IMR-90 (cell line): Measurements from ENCODE around the gene ERCC5. TPM values are rescaled to one million over a fixed set of nuclear protein-coding genes. Genes with fewer than 3 reads are reported as not detected.

ENCODE experiments used
- ATAC-seq: fragments of 200-7000 bp; cut with Tn5 transposase; 2 replicates; pipeline ENCODE4 v1.9.1; 2020; ENCODE audit warnings: low read depth, mild to moderate bottlenecking, moderate library complexity
- BruUV-seq: library from RNA; stranded (reverse); fragments of 400-500 nt; replicated peaks from 2 replicates; lab custom pipeline; 2021; lab: Mats Ljungman, UMichigan
- CTCF ChIA-PET: fragments of 300-600 bp; formaldehyde crosslinking; extraction: SDS; loops from one replicate; lab custom pipeline; 2021; ENCODE audit warnings: antibody characterized with exemption; lab: Yijun Ruan, JAX
- POLR2A ChIA-PET: fragments of 300-600 bp; sonication (Branson Sonifier 250); formaldehyde crosslinking; loops from one replicate; lab custom pipeline; 2022; ENCODE audit warnings: antibody characterized with exemption; ENCODE audit not compliant: unreplicated experiment; lab: Charles Lee
- DNase-seq: peaks from one replicate; pipeline ENCODE4 v3.0.0; 2013
- H2AFZ ChIP-seq: replicated peaks from 2 replicates; pipeline ENCODE3; 2013; ENCODE audit warnings: low read length, mild to moderate bottlenecking; ENCODE audit not compliant: poor library complexity
- H2AK5ac ChIP-seq: 2 replicates; pipeline ENCODE4 v1.6.1; 2013; ENCODE audit warnings: low read depth, low read length, inconsistent platforms
- H2AK9ac ChIP-seq: replicated peaks from 2 replicates; pipeline ENCODE3; 2013; ENCODE audit warnings: mild to moderate bottlenecking, low read depth, low read length, moderate library complexity; ENCODE audit not compliant: poor library complexity
- H2BK120ac ChIP-seq: 2 replicates; pipeline ENCODE4 v1.6.1; 2013; ENCODE audit warnings: low read depth, low read length, inconsistent platforms
- H2BK15ac ChIP-seq: 3 replicates; pipeline ENCODE4 v1.6.1; 2013; ENCODE audit warnings: low read depth, low read length, inconsistent platforms
- H2BK20ac ChIP-seq: 2 replicates; pipeline ENCODE4 v1.6.1; 2013; ENCODE audit warnings: low read depth, mild to moderate bottlenecking, inconsistent platforms, low read length, moderate library complexity
- H2BK5ac ChIP-seq: 2 replicates; pipeline ENCODE4 v1.6.1; 2013; ENCODE audit warnings: mild to moderate bottlenecking, low read depth, low read length, inconsistent platforms; ENCODE audit not compliant: poor library complexity, severe bottlenecking
- H3K14ac ChIP-seq: replicated peaks from 2 replicates; pipeline ENCODE4 v1.6.1; 2013; ENCODE audit warnings: low read depth, low read length, inconsistent platforms
- H3K18ac ChIP-seq: 2 replicates; pipeline ENCODE4 v1.6.1; 2013; ENCODE audit warnings: low read depth, low read length, control low read depth
- H3K23ac ChIP-seq: 2 replicates; pipeline ENCODE4 v1.6.1; 2013; ENCODE audit warnings: low read depth, low read length, inconsistent platforms
- H3K27ac ChIP-seq: 2 replicates; pipeline ENCODE4 v1.5.1; 2013; ENCODE audit warnings: mild to moderate bottlenecking, control low read depth, low read length; ENCODE audit not compliant: insufficient read depth
- H3K27me3 ChIP-seq: 2 replicates; pipeline ENCODE4 v1.6.1; 2013; ENCODE audit warnings: low read length; ENCODE audit not compliant: control insufficient read depth, insufficient read depth
- H3K36me3 ChIP-seq: 2 replicates; pipeline ENCODE4 v1.6.1; 2013; ENCODE audit warnings: low read length, mixed read lengths; ENCODE audit not compliant: control insufficient read depth, insufficient read depth
- H3K4ac ChIP-seq: 2 replicates; pipeline ENCODE4 v1.6.1; 2013; ENCODE audit warnings: low read depth, low read length, inconsistent platforms
- H3K4me1 ChIP-seq: 2 replicates; pipeline ENCODE4 v1.6.1; 2013; ENCODE audit warnings: low read length, mixed read lengths; ENCODE audit not compliant: control insufficient read depth, insufficient read depth
- H3K4me2 ChIP-seq: 2 replicates; pipeline ENCODE4 v1.6.1; 2013; ENCODE audit warnings: low read depth, mild to moderate bottlenecking, control low read depth, low read length, moderate library complexity
- H3K4me3 ChIP-seq: 2 replicates; pipeline ENCODE4 v1.5.1; 2013; ENCODE audit warnings: low read depth, mild to moderate bottlenecking, control low read depth, low read length, moderate library complexity; ENCODE audit not compliant: insufficient read depth
- H3K56ac ChIP-seq: 2 replicates; pipeline ENCODE4 v1.6.1; 2013; ENCODE audit warnings: low read length, inconsistent platforms; ENCODE audit not compliant: insufficient read depth; ENCODE audit errors: extremely low read depth
- H3K79me1 ChIP-seq, 2 experiments: 2 replicates each; pipeline ENCODE4 v1.6.1; 2013; ENCODE audit warnings: low read length in 2 of 2, inconsistent platforms in 1 of 2, low read depth in 1 of 2
- H3K9ac ChIP-seq: 2 replicates; pipeline ENCODE4 v1.6.1; 2013; ENCODE audit warnings: low read depth, low read length, control low read depth
- H3K9me1 ChIP-seq: 2 replicates; pipeline ENCODE4 v1.6.1; 2013; ENCODE audit warnings: low read length, inconsistent platforms; ENCODE audit not compliant: insufficient read depth
- H3K9me3 ChIP-seq: 2 replicates; pipeline ENCODE4 v1.6.1; 2013; ENCODE audit warnings: low read length; ENCODE audit not compliant: control insufficient read depth, insufficient read depth
- H4K20me1 ChIP-seq: 2 replicates; pipeline ENCODE4 v1.6.1; 2013; ENCODE audit warnings: low read length, inconsistent platforms; ENCODE audit not compliant: insufficient read depth
- H4K5ac ChIP-seq: 2 replicates; pipeline ENCODE4 v1.6.1; 2013; ENCODE audit warnings: mild to moderate bottlenecking, low read depth, low read length, control low read depth
- H4K8ac ChIP-seq, 2 experiments: 2 replicates each; pipeline ENCODE4 v1.6.1; 2013; ENCODE audit warnings: low read depth in 2 of 2, low read length in 2 of 2, control low read depth in 1 of 2, inconsistent platforms in 1 of 2
- H4K91ac ChIP-seq: 2 replicates; pipeline ENCODE4 v1.6.1; 2013; ENCODE audit warnings: low read depth, low read length, inconsistent platforms; ENCODE audit not compliant: insufficient read depth
- CEBPB ChIP-seq: IDR thresholded peaks from 2 replicates; pipeline ENCODE4 v1.6.1; 2012; ENCODE audit warnings: low read depth, low read length, improper control_type of control experiment
- CHD1 ChIP-seq: IDR thresholded peaks from 2 replicates; pipeline ENCODE4 v1.6.1; 2012; ENCODE audit warnings: low read depth, low read length, improper control_type of control experiment
- CTCF ChIP-seq: conservative IDR thresholded peaks from 2 replicates; pipeline ENCODE4 v1.5.1; 2012; ENCODE audit warnings: mild to moderate bottlenecking, low read depth, low read length, improper control_type of control experiment
- ELK1 ChIP-seq: fragments of 150-350 bp; IDR thresholded peaks from 2 replicates; pipeline ENCODE4 v1.6.1; 2016; ENCODE audit warnings: low read depth, mild to moderate bottlenecking, low read length, moderate library complexity, borderline replicate concordance
- FOS ChIP-seq: fragments of 150-350 bp; IDR thresholded peaks from 2 replicates; pipeline ENCODE4 v1.6.1; 2016; ENCODE audit warnings: low read depth, low read length
- MAFK ChIP-seq: IDR thresholded peaks from 2 replicates; pipeline ENCODE4 v1.6.1; 2012; ENCODE audit warnings: low read depth, low read length, improper control_type of control experiment
- MXI1 ChIP-seq: IDR thresholded peaks from 2 replicates; pipeline ENCODE4 v1.6.1; 2012; ENCODE audit warnings: low read depth, mild to moderate bottlenecking, low read length, moderate library complexity, borderline replicate concordance
- NFE2L2 ChIP-seq: fragments of 150-350 bp; IDR thresholded peaks from 2 replicates; pipeline ENCODE4 v1.6.1; 2016; ENCODE audit warnings: low read depth, mild to moderate bottlenecking, low read length
- POLR2A ChIP-seq: IDR thresholded peaks from 2 replicates; pipeline ENCODE4 v1.6.1; 2012; ENCODE audit warnings: mild to moderate bottlenecking, low read depth, low read length
- RAD21 ChIP-seq: IDR thresholded peaks from 2 replicates; pipeline ENCODE4 v1.6.1; 2012; ENCODE audit warnings: low read length, improper control_type of control experiment
- RCOR1 ChIP-seq: IDR thresholded peaks from 2 replicates; pipeline ENCODE4 v1.6.1; 2012; ENCODE audit warnings: mild to moderate bottlenecking, low read length, improper control_type of control experiment; ENCODE audit not compliant: insufficient replicate concordance
- RFX5 ChIP-seq: IDR thresholded peaks from 2 replicates; pipeline ENCODE4 v1.8.0; 2012; ENCODE audit warnings: low read depth, mild to moderate bottlenecking, low read length, moderate library complexity
- USF2 ChIP-seq: fragments of 150-350 bp; IDR thresholded peaks from 2 replicates; pipeline ENCODE4 v1.6.1; 2017; ENCODE audit warnings: mild to moderate bottlenecking, antibody characterized with exemption, low read length, low read depth
- WGBS, 2 experiments: methylation state at CpG; one replicate each; pipeline versions ENCODE4 v1.1.5 to v1.1.7; 2013; ENCODE audit warnings: missing lambda C conversion rate in 2 of 2; ENCODE audit not compliant: insufficient read length in 1 of 2; ENCODE audit errors: extremely low coverage in 2 of 2; 5-methylcytosine and 5-hydroxymethylcytosine counted together
- dilution Hi-C: fragments of 300-500 bp; cut with HindIII; formaldehyde crosslinking; loops from one replicate; pipeline ENCODE4 v1.14.3; 2018; ENCODE audit warnings: low sequenced_read_pairs; ENCODE audit not compliant: unreplicated experiment
- in situ Hi-C: fragments of 300-500 bp; cut with MboI; formaldehyde crosslinking; loops from 3 replicates; pipeline ENCODE4 v1.14.3; 2019; ENCODE audit warnings: low sequenced_read_pairs, inconsistent platforms, mixed read lengths
- intact Hi-C: fragments of 100-400 bp; cut with micrococcal nuclease; formaldehyde crosslinking; loops from 2 replicates; pipeline ENCODE4 v1.10.0; 2022
- polyA plus RNA-seq, 3 experiments: library from polyadenylated mRNA; depleted of rRNA; stranded (reverse); fragments of >200 nt; gene quantifications; 2 replicates each; pipeline ENCODE4 v1.2.3, GENCODE V29; 2012; ENCODE audit warnings: low replicate concordance in 1 of 3
- total RNA-seq: library from RNA; depleted of rRNA; stranded (reverse); fragments of >200 nt; gene quantifications from 2 replicates; pipeline ENCODE4 v1.2.3, GENCODE V29; 2012

The ERCC5 gene
- total and polyA plus RNA-seq, 2 of the 4 experiments (the other 2 are of a cell fraction) = 29.7 to 34.4 TPM

GRCh38 chr13:102846261-102847015 lies 606 bp downstream of the ERCC5 start:
- in situ Hi-C loops = loop anchor here (5.0 kb wide), 1 partner anchor 249 kb away; the partner anchor contains the start of gene TPP2
- peaks cover 4% of the 10 kb centered on the region for H3K4me1 ChIP-seq
- H3K36me3 ChIP-seq = no peaks in the 10 kb centered on the region
- peak overlapping the region; percentile 77 for H3K14ac ChIP-seq
- peak overlapping the region; percentile 96 for H3K4me2 ChIP-seq
- no peaks in the 10 kb centered on the region for H3K9me1 ChIP-seq
- no peak overlapping the region for H2BK15ac ChIP-seq
- 0% methylated on average over 2 of the region's 31 CpGs; no CpG with 5 or more reads in 1 of the 2 experiments for WGBS, 2 experiments
- H3K18ac ChIP-seq = peak overlapping the region; percentile 72; the same call in 1 of the 2 replicates
- H2AK9ac ChIP-seq = peak overlapping the region; percentile 94
- peak overlapping the region; percentile 88 for H3K56ac ChIP-seq
- H3K4me3 ChIP-seq = peak overlapping the region; percentile 63
- H3K27ac ChIP-seq = peak overlapping the region; percentile 85
- peak overlapping the region; percentile 89 for H4K91ac ChIP-seq
- ChIA-PET POLR2A (interaction anchor here (0.6 kb wide), 1 partner anchor 1001 kb away, joined by 3 read pairs; no protein-coding TSS in a partner anchor), CTCF (interaction anchor here (0.8 to 1.5 kb wide), 3 partner anchors 49 to 273 kb away, joined by 3 to 6 read pairs (median 3); no protein-coding TSS in a partner anchor)
- peak overlapping the region; percentile 12 for H4K5ac ChIP-seq
- dilution Hi-C loops = no loop called here
- no peak overlapping the region for H2BK20ac ChIP-seq
- peaks cover 10 to 31% of the 10 kb centered on the region in 2 experiments; a peak in 3 of 4 replicates for H3K79me1 ChIP-seq
- no peaks in the 10 kb centered on the region for H3K9me3 ChIP-seq
- no peaks in the 10 kb centered on the region for H3K27me3 ChIP-seq
- peak overlapping the region; percentile 83 for H3K9ac ChIP-seq
- H2BK5ac ChIP-seq = peak overlapping the region; percentile 91
- peak overlapping the region; percentile 86 for H3K4ac ChIP-seq
- peaks cover 8% of the 10 kb centered on the region; the same call in 1 of the 2 replicates for H4K20me1 ChIP-seq
- BruUV-seq = no TSS peak
- H4K8ac ChIP-seq = peak overlapping the region; percentile 91 to 94; a peak in 3 of 4 replicates
- DNase-seq (peak; percentile 30), ATAC-seq (peak; percentile 18)
- H2AK5ac ChIP-seq = no peak overlapping the region
- intact Hi-C loops = loop anchor here (1.0 to 5.0 kb wide), 6 partner anchors 46 to 266 kb away; partner anchors contain the start of gene TEX30
- peak overlapping the region; percentile 83 for H3K23ac ChIP-seq
- H2AFZ ChIP-seq = peak overlapping the region; percentile 98
- H2BK120ac ChIP-seq = peak overlapping the region; percentile 71; the same call in 1 of the 2 replicates
- TF ChIP-seq NFE2L2 (no peak), USF2 (no peak), MAFK (no peak), CTCF (no peak), MXI1 (0 out of 2 replicates have a peak, but pooled peaks have one; percentile 40), POLR2A (no peak), RCOR1 (no peak), CEBPB (peak; percentile 78), FOS (no peak), CHD1 (no peak), RFX5 (no peak), RAD21 (no peak), ELK1 (no peak)
